ENCODE measurements around the gene MLH1.

MLH1 gene

DNA sequence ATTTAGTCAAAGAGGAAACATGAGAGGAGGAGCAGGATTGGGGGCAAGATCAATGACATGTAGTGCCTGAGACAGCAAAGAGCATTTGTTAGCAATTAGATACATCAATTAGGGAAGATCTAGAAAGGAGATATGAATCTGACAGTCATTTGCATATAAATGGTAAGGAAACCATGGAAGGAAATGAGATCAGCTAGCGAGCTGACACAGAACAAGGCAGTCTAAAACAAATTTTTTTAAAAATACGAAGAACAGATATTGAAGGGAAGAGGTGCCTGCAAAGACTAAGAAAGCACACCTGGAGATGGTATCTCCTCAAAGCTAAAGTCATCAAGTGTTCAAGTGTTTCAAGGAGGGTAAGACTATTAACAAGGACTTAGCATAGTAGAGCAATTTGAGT is 5.0 kb upstream of the MLH1 start:
- DNase-seq: no peak

DNA sequence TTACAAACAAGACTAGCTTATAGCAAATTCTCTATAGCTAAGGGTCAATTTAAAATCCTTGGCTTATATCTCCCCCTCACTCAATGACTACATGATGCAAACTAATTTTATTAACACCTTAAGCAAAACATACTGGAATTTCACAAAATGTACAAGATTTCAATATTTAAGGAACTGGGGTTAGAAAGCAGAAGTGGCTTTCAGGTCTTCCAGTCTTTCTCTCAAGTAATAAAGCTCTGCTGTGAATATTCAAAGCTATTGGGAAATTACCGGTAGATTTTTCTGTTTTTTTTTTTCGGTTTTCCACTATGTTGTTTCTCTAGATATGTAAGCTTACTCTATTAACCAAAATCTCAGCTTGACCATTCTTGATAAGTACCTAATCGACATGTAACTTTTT is 4.3 kb upstream of the MLH1 start:
- DNase-seq: no peak

DNA sequence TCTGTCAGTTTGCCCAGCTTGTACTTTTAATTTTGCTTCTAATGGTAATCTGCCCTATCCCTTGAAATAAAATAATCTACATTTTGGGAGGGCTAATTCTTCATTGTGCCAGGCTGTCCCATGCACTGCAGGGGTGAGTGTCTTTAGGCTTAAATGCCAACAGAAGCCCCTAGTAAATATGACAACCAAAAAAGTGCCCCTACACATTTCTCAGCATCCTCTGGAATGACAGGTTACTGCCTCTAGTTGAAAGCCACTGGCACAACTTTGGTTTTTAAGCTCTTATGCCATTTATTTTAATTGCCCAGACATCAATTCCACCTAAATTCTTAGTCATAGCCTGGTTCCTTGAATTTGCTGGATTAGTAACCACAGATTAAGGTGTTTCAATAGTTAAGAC is 3.8 kb upstream of the MLH1 start:
- DNase-seq: no peak

DNA sequence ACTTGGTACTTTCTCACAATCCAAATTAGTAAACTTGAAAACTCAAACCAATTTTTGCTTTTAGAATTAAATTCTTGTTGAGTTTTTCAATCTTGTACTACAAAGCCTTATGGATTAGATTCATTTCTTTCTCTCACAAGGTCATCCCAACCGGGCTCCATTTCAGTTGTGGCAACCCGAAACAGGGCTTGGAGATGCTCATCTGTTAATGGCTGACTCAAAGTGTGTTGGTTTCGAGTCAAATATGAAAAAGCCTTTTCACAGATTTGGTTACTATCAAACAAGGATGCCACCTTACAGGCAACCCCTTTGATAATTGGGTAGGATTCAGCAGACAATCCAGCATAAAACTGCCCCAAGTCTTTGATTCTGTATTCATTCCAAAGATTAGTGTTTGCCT is 2.2 kb upstream of the MLH1 start:
- no peak for DNase-seq

DNA sequence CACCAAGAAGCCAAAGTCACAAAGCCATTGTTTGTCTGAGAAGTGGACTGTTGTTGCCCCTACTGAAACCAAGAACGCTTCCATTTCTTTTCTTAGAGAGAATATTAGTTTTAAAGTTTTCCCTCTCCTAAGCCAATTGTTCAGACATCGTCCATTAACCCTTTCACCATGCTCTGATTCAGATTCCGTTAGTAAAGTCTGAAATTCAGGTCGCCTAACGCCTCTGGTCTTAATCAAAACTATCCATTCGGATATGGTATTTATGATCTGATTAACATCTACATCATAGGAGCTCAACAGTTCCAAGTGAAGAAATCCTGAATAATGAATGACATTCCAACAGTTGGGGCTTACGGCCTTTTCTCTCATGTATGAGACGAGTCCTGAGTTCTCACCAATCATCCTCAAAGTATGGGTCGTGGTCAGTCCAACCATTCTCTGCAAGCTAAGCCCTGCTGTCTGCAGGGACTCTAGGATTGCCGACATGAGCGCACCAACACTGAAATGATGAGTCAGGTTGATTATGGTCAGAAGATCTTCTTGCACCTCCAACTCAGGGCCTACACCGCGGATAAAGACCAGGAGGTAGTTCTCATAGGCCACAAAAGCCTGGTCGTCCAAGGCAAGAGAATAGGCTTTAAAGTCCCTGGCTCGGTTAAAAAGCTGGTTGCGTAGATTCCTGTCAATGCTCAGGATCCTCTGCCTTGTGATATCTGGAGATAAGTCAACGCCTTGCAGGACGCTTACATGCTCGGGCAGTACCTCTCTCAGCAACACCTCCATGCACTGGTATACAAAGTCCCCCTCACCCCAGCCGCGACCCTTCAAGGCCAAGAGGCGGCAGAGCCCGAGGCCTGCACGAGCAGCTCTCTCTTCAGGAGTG is 1.2 kb upstream of the MLH1 start:
- no peak for DNase-seq

DNA sequence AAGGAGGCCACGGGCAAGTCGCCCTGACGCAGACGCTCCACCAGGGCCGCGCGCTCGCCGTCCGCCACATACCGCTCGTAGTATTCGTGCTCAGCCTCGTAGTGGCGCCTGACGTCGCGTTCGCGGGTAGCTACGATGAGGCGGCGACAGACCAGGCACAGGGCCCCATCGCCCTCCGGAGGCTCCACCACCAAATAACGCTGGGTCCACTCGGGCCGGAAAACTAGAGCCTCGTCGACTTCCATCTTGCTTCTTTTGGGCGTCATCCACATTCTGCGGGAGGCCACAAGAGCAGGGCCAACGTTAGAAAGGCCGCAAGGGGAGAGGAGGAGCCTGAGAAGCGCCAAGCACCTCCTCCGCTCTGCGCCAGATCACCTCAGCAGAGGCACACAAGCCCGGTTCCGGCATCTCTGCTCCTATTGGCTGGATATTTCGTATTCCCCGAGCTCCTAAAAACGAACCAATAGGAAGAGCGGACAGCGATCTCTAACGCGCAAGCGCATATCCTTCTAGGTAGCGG is 452 bp upstream of the MLH1 start, which contains the start of gene EPM2AIP1:
TSS of gene EPM2AIP1 (minus strand) at position 326 of the 520 bp plus-strand sequence. CDS start at position 272, 54 bp downstream.
- DNase-seq: no peak

DNA sequence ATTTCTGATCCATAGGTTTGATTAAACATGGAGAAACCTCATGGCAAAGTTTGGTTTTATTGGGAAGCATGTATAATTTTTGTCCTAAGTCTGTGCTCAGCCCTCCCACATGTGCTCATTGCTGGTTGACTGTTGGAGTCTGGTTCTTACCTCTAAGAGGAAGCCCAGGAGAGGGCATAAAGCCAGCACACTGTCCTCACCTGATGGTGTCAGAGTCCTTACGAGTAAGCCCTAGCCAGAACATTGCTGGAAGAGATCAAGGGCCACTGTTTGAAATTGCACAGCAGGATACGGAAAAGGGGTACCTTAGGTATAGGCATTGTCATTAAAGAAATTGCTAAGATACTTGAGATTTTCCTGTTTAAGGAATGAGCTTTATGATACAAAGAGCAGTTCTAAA is 21.3 kb downstream of the MLH1 start:
- no peak for DNase-seq

DNA sequence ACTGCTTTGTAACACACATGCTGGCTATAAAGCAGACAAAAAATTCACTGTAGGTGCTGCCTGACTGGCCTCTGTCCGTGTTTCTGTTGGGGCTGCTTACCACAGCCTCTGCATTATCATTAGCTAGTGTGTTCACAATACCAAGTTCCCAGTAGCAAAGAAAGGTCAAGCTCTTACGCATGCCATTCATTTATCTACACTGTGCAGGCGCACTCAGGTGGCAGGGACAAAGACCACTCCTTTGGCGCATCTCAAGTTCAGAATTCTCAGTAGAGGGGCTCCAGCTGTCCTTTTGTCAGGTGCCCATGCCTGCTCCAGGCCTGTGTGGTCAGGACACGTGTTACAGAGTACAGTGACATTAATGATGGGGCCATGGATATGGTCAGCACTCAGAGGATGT is 22.3 kb downstream of the MLH1 start:
- DNase-seq: no peak

DNA sequence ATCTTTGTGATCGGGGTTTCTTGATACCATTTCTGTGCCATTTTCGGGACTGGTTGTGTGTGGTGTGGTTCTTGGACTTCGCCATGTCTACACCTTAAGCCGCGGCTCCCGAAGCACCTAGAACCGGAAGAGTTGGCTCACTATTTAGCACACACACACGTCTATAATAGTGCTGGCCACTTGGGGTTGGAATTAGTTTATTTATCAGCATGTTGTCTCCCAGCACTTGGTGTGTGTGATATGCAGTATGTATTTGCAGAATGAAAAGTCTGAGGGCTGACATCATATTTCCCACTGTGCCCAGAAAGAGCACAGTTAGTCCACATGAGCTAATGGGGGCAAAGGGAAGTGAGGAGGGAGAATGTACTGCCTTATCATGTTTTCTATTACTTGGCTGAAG is 23.6 kb downstream of the MLH1 start:
- no peak for DNase-seq

DNA sequence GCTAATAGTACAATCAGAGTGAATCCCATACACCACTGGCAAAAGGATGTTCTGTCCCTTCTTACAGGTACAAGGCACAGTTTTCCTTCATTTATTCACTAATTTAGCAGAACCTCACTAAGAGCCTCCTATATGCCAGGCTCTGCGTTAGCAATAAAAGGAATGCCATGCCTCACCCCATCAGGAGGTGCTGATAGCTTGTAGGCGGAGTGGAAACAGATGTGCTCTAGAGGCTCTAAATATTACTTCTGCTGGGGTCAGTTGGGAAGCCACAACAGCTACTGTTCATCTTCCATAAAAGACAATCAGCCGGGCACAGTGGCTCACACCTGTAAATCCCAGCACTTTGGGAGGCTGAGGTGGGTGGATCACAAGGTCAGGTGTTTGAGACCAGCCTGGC is 24.4 kb downstream of the MLH1 start:
- DNase-seq: no peak

DNA sequence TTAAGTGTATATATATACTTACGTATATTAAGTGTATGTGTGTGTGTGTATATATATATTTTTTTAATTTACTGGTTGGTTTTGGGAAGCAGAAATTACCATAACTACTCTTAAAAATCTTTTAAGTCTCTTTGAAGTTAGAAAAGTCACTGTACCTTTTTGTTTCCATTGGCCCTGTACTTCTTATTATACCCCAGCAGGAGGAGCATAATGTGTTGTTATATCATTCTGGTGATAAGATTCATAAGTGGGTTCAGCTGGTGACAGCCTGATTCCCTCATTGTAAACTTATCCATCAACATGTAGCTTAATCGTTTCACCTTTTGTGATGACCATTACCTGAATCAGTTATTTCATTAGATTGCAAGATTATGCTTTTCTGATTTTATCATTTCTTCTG is 30.8 kb downstream of the MLH1 start:
- no peak for DNase-seq

DNA sequence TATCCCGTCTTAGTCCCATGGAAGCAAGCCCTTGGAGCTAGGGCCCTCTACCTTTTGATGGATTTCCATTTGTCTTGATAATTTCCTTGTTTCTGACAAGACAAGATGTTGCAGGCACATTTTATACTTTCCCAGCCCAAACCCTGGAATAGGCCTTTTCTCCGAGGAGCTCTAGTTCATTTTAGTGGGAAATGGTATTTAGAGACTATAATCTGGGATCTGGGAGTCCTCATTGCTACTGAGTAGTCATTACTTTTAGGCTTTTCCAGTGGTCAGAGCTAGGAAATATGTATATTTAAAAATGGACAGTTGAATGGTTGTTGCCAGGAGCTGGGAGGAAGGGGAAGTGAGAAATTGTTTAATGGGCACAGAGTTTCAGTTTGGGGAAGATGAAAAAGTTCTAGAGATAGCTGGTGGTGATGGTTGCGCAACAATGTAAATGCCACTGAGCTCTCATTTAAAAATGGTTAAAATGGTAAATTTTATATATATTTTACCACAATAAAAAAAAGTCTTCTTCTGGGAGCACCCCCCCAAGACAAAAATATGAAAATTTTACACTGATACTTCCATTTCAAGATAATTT is 31.6 kb downstream of the MLH1 start:
- no peak for DNase-seq

DNA sequence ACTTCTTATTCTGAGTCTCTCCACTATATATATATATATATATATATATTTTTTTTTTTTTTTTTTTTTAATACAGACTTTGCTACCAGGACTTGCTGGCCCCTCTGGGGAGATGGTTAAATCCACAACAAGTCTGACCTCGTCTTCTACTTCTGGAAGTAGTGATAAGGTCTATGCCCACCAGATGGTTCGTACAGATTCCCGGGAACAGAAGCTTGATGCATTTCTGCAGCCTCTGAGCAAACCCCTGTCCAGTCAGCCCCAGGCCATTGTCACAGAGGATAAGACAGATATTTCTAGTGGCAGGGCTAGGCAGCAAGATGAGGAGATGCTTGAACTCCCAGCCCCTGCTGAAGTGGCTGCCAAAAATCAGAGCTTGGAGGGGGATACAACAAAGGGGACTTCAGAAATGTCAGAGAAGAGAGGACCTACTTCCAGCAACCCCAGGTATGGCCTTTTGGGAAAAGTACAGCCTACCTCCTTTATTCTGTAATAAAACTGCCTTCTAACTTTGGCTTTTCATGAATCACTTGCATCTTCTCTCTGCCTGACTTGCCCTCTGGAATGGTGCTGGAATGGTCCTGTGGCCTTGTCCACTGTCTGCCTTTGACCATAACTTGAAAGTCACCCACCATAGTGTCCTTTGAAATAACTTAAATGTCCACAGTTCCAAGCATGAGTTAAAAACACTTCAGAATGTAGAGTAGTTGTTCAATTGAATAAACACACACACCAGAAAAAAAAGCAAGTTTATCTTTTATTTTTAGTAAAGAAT is 32.4 kb downstream of the MLH1 start:
- DNase-seq: no peak

DNA sequence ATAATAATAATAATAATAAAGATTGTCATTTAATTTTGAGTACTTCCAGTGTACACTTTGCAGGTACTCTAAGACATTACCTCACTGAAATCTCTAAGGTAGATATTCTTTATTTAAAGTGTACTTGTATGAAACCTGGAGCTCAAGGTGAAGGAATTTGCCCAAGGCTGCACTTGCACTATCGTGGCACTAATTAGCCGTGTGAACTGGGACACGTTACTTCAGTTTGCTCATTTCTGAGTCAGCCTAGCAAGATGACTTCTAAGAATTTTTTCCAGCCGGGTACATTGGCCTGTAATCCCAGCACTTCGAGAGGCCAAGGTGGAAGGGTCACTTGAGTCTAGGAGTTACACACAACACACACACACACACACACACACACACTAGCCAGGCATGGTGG is 33.5 kb downstream of the MLH1 start:
- no peak for DNase-seq

DNA sequence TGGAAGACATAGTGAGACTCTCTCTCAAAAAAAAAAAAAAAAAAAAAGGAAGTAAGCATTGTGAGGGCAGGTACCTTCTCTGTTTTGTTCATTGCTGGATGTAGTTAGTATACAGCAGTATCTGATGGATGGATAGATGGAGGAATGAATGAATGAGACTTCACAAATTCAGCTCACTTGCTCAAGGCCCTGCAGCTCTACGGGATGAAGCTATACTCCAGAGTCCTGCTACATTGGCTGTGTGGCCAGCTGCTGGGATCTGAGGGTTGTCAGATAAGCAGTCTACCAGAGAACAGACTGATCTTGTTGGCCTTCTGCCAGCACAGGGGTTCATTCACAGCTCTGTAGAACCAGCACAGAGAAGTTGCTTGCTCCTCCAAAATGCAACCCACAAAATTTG is 35.0 kb downstream of the MLH1 start:
- no peak for DNase-seq

DNA sequence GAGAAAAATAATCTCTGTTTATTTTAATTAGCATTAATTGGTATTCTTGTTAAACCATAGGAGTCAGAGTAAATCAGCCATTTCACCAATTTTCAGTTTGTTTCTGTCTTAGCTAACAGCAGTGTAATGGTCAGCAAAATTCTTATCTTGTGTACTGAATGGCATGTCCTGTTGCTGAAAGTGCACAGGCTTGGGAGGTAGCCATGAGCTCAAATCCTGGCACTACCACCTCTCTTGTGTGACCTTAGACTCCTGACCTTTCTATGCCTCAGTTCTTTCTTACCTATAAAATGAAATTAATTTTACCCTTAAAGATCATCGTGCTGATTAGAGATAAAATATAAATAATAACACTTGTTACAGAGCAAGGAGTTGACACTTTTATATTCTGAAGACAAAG is 35.8 kb downstream of the MLH1 start:
- DNase-seq: no peak

DNA sequence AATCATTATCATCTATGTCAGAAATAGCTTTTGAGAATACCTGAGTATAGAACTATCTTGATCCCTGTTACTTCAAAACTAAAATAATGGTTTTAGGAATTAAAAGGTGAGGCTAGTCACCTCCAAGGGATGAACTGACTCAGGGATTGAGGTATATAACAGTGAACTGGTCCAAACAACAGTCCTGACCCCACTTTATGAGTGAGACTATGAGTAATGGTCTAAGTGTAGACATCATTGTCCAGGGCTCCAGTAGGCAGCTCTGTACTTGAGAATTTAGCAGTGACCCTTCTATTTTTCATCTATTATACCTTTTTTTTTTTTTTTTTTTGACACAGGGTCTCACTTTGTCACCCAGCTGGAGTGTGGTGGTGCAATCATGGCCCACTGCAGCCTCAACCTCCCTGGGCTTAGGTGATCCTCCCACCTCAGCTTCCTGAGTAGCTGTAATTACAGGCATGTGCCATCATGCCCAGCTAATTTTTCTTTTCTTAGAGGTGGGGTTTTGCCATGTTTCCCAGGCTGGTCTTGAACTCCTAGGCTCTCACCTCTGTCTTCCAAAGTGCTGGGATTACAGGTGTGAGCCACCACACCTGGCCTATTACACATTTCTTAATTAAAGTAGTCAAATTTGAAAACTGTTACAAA is 36.3 kb downstream of the MLH1 start:
- no peak for DNase-seq

DNA sequence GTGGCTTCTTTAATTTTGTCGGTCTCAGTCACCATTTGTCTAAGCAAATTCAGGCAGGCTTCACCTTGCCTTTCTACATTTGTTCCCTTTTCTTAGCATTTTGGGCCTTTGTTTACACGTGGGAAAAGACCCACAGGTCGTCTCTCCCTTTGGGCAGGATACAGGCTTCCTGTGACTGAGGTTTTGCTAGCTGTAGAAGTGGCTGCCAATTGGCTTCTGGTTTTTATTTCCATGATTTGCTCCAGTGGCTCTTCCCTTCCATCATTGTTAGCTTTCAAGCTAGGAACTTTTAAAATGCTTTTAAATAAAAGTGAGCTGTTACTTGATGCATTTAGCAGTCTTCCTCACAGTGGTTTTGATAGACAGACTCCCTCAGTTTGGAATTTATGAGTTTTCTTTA is 37.3 kb downstream of the MLH1 start:
- DNase-seq: no peak

DNA sequence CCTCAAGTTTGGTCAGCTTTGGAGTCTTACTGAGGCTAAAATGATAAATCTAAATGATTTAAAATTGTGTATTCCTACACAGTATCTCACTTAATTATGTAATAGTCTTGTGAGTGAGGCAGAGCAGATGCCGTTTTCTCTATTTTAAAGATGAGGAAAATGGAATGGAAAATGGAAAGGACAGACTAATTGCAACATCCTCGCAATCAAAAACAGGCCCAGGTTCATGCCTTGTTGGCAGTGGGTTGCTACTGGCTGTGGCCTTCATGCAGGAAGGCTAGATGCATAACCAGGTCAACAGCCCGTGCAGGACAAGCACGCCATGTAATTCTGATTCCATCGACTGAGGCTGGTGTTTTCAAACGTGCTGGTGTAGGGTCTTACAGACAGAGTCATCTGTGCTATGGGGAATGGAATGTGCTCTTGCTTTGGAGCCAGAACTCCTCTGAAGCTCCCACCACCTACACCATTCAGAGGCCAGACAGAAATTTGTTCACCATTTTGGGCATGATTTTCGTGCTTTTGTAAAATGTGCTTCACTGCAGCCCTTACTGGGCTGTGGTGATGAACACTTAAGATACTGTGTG is 37.9 kb downstream of the MLH1 start:
- DNase-seq: no peak

DNA sequence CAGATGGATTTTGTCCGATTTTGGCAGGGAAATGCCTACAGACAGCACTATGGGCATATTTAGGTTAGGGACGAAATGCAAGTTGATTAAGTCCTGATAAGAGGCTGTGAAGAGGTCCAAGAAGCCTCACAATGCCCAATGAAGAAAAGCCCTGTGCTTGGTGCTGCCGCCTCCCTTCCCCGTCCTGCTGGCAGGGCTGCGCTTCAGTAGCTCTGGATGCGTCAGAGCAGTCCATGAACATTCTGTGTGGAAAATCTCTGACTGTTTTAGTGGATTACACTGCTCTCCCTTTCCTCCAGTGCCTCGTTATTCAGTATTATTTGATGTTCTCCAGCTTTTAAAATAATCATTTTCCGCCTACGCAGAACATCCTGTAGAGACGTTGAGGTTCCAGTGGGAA is 39.6 kb downstream of the MLH1 start:
- DNase-seq: no peak

DNA sequence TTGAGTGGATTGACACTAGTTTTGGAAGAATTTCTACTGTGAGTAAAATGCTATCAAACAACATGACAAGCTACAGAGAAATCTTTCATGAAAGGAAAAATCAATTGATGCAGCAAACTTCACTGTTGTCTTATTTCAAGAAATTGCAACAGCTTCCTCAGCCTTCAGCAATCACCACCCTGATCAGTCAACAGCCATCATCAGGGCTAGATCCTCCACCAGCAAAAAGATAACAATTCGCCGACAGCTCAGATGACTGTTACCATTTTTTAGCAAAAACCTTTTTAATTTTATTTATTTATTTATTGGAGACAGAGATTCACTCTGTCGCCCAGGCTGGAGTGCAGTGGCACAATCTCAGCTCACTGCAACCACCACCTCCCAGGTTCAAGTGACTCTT is 44.0 kb downstream of the MLH1 start:
- no peak for DNase-seq

DNA sequence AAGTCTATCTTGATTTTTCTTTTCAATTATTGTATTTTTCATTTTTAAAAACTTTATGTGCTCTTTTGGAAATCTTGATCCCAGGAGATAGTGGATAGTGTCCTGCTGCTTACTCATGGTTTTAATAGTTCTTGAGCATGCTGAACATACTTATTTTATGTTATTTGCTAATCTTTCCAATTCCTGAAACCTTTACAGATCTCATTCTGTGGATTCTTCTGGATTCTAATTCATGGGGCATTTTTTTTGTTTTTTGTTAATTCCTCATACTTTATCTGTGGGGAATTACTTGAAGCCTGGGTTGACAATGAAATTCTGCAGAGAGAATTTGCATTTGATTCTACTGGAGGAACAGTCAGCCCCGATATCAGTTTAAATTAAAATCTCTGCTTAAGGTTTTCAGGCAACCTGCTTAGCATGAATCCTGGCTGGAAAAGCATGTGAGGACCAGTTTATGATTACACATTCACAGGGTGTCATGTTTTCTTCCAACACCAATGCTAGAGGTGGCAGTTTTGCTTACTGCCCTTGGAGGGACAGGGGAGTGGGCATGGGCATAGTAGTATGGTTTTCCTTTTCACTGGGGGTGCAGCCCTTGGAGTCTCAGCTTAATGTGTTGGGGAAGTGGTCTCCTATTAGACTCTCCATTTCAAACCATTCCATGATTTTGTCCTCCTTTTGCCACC is 46.0 kb downstream of the MLH1 start:
- DNase-seq: no peak

All from right forelimb (tissue), 1 donor.